Measurements from ENCODE around the gene GPS1. TPM values are rescaled to one million over a fixed set of nuclear protein-coding genes. Genes with fewer than 3 reads are reported as not detected.

Gene GPS1
- 71.5 TPM for total RNA-seq
- long read RNA-seq, transcript GPS1-202 (14 exons, 1,949 nt): minor isoform, 7 of 194 reads
- long read RNA-seq, transcript GPS1-208 (13 exons, 1,874 nt): major isoform, 88 of 194 reads
- long read RNA-seq, transcript GPS1-226 (13 exons, 1,839 nt): minor isoform, 17 of 194 reads
- long read RNA-seq, transcript GPS1-201 (13 exons, 1,842 nt): minor isoform, 15 of 194 reads
- long read RNA-seq, partial matches to known transcripts: 29 of 194 reads
- long read RNA-seq, other reads (novel, unspliced or antisense): 26 of 194 reads

DNA sequence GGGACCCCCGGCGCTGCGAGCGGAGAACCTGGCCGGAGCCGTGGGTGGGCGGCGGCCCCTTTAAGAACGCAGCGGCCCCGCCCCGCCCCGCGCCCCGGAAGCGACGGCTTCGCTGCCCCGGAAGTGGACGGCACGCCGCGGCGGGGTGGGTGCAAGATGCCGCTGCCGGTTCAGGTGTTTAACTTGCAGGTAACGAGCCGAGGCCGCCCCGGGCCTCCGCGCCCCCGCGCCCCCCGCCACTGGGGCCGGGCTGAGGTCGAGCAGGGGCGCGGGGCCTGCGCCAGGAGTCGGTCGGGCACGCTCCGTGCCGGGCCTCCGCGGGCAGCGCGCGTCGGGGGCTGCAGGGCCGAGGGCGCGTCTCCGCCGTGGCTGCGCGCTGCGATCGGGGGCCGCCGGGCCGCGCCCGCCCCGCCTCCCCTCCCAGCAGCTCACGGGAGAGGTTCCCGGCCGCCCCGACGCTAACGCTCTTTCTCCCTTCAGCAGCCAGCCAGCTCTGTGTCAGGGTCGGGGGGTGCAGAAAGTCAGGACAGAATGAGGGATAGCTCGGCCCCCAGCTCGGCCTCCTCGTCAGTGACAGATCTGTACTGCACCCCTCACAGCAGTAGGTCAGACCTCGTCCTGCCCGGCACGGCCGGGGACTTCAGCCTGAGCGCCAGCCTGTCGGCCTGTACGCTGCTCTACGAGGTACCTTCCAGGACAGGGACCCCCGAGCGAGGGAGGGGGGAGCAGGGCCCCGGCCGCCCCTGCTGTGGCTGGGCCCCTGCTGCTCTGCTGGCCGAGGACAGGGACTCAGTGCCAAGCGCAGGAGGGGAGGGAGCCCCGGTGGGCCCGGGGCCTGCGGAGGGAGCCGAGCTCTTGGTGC lies at the start of gene GPS1, which contains the start of gene RFNG:
Gene GPS1, plus strand, starts transcription at position 123 of the 862 bp plus-strand sequence. Its CDS starts 34 bp downstream, at position 157.
Gene RFNG, minus strand, starts transcription at position 36 of the 862 bp plus-strand sequence. CDS start 45 bp downstream, outside the sequence.
- peak within 1 kb of the TSS; percentile 74 for H3K27ac ChIP-seq
- no peaks in the 10 kb centered on the region for H3K27me3 ChIP-seq (ENCODE audit: low read depth)
- H3K36me3 ChIP-seq: peaks cover 66% of the 10 kb centered on the region
- intact Hi-C loops (cut with DNase I): no loop called here
- DNase-seq: peak; percentile 88
- TF ChIP-seq, protein P1, sequence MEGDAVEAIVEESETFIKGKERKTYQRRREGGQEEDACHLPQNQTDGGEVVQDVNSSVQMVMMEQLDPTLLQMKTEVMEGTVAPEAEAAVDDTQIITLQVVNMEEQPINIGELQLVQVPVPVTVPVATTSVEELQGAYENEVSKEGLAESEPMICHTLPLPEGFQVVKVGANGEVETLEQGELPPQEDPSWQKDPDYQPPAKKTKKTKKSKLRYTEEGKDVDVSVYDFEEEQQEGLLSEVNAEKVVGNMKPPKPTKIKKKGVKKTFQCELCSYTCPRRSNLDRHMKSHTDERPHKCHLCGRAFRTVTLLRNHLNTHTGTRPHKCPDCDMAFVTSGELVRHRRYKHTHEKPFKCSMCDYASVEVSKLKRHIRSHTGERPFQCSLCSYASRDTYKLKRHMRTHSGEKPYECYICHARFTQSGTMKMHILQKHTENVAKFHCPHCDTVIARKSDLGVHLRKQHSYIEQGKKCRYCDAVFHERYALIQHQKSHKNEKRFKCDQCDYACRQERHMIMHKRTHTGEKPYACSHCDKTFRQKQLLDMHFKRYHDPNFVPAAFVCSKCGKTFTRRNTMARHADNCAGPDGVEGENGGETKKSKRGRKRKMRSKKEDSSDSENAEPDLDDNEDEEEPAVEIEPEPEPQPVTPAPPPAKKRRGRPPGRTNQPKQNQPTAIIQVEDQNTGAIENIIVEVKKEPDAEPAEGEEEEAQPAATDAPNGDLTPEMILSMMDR (IDR thresholded peaks at IDR 0.05): no peak
- H3K4me1 ChIP-seq: peaks cover 37% of the 10 kb centered on the region
- peak within 1 kb of the TSS; percentile 86 for H3K4me3 ChIP-seq
- peak; percentile 71 to 79 for ATAC-seq
- H3K9me3 ChIP-seq: no peaks in the 10 kb centered on the region

DNA sequence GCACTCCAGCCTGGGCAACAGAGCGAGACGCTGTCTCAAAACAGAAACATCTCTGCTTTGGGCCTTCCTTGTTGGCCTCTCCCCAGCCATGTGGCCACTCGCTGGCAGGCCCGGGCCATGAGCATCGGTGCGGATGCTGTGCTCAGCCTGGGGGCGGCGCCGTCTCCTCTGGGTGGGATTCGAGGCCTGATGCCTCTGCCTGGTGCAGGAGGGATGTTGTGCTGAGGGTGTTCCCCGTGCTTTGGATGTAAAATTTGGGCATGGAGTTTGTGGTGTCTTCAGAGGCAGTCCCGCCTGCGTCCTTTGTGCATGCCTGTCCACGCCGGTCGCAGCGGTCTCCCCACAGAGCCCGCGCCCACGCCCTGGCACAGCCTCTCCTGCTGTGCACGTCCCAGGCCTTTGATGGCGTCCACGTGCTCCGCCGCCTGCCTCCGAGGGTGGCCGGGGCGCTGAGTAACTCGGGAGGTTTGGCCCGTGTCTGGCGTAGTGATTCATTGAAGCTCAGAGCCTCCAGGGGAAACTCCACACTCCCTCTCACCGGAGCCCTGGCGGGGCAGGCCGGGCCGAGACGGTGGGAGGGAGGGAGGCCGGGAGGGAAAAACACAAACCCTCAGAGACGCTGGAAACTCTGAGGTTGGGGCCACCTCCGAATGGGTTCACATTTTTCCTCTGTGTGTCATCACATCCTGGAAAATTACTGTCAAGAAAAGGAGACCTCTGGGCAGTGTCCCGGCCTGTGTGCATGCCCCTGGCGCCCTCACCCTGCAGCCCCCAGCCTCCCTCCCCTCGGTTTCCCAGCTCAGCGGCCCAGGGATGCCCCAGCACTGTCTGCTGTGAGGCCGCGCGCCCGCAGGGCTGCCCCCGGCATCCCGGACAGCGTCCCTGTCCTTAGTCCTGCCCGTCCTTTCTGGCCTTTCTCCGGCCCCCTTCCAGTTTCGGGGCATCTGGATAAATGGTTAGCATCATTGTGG lies 48.0 kb upstream of the GPS1 start:
- ATAC-seq: no peak
- Histone ChIP-seq H3K4me1 (peaks cover 12% of the 10 kb centered on the region), H3K27ac (no peak overlapping the region), H3K9me3 (no peaks in the 10 kb centered on the region), H3K27me3 (ENCODE audit: low read depth) (no peaks in the 10 kb centered on the region), H3K4me3 (no peak overlapping the region), H3K36me3 (no peaks in the 10 kb centered on the region)
- TF ChIP-seq, protein P1 (IDR thresholded peaks at IDR 0.05): no peak
- intact Hi-C loops (cut with DNase I): no loop called here
- no peak for DNase-seq

DNA sequence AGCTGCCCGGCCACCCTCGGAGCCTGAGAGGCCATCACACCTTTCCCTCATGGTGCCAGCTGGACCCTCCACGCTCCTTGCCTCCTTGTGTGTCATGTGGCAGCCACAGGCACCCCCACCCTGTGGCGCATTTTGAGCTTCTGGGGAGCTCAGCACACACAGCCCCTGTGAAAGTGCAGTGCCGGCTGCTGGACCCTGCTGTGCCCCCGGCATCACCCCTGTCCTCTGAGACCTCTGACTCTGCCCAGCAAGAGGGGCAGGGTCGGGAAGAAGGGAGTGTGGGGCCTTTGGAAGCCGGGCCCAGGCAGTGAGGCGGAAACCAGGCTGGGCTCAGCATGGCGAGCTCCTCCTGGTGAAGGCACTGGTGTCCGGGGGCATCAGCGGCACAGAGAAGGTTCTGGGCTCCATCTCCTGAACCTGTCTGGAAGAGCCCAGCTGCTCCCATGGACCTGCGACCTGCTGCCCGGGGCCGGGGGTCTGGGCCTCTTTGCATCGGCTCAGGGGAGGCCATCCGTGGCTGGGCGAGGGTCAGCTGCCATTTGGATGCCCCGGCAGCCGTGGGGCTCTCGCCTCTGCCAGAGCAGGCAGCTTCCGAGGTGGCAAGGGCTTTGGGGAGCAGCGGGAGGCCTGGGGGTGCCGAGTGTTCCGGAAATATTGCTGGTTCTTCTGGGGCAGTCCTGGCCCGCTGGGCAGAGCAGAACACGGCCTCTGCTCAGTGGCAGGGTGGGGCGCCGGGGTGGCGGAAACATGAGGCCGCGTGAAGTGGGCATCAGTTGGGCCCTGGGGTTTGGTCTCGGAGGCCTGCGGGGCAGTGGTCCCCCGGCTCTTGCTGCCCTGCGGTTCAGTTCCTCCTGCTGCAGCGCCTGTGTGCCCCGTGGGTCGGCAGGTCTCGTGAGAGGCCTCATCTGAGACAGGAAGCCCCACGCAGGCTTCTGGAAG lies 46.9 kb upstream of the GPS1 start:
- DNase-seq (no peak), ATAC-seq (no peak)
- Histone ChIP-seq H3K4me1 (peaks cover 12% of the 10 kb centered on the region), H3K9me3 (no peaks in the 10 kb centered on the region), H3K27me3 (ENCODE audit: low read depth) (no peaks in the 10 kb centered on the region), H3K36me3 (no peaks in the 10 kb centered on the region), H3K27ac (no peak overlapping the region), H3K4me3 (no peak overlapping the region)
- intact Hi-C loops (cut with DNase I): no loop called here
- TF ChIP-seq, protein P1 (IDR thresholded peaks at IDR 0.05): no peak

DNA sequence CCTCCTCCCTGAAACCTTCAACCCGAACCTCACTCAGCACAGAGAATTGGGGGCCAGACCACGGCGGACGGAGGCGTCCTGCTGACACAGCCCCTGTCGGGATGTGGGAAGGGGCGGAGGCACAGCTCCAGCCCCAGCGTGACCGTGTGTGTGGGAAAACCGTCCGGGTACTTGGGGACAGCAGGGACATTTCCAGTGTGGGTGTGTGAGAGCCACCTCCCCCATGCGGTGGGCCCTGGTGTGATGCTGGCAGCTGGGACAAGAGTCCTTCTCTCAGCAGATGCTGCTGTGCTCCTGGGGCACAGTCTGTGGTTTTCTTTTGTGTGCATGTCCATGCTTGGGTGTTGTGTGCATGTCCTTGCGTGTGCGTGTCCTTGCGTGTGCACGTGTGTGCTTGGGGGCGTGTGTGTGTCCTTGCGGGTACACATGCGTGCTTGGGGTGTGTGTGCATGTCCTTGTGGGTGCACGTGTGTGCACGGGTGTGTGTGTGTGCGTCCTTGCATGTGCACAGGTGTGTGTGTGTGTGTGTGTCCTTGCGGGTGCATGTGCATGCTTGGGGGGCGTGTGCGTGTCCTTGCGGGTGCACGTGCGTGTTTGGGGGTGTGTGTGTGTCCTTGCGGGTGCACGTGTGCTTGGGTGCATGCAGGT lies 45.9 kb upstream of the GPS1 start:
- H3K9me3 ChIP-seq: no peaks in the 10 kb centered on the region
- DNase-seq: no peak
- no peak overlapping the region for H3K4me3 ChIP-seq
- H3K27ac ChIP-seq: no peak overlapping the region
- TF ChIP-seq, protein P1 (IDR thresholded peaks at IDR 0.05): no peak
- no peaks in the 10 kb centered on the region for H3K36me3 ChIP-seq
- no peak for ATAC-seq
- intact Hi-C loops (cut with DNase I): no loop called here
- no peaks in the 10 kb centered on the region for H3K27me3 ChIP-seq (ENCODE audit: low read depth)
- peaks cover 12% of the 10 kb centered on the region for H3K4me1 ChIP-seq

Measured in lower lobe of right lung (tissue), 2 donors.